Measurements from ENCODE around the gene FAM114A1.
A peak's percentile ranks its signal among the peaks of the same experiment; 100 is the strongest.

The FAM114A1 gene

DNA sequence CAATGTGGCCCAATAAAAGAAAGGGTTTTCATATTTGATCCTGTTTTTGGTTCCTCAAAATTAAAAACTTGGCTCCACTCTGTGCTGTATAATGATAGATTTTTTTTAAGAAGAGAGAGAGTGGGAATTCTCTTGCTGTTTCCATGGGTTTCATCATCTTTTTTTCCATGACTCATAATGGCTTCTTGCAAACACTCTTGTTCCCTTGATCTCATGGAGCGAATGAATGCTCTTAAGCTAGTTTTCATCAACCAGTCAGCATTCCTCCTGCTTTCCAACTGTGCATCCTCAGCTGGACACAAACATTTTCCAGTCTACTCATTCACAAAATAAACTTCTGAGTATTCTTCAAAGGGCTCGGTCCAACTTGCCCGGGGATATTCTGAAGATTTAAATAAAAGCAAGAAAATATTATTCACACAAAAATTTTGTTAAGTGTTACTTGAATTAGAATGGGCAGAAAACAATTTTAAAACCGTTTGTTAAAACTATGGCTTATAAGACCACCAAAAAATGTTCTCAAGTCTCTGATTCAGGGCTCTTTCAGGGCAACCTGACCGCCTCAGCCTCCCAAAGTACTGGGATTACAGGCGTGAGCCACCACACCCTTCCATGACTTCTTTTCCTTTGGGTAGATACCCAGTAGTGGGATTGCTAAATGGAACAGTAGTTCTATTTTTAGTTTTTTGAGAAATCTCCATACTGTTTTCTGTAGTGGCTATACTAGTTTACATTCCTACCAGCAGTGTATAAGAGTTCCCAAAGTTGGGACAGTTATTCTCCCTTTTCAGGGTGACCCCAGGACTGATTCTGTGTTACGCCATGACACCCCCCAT, 99.9 kb downstream of the FAM114A1 start:
- DNase-seq (ENCODE audit: low read depth), result peak; percentile 98

DNA sequence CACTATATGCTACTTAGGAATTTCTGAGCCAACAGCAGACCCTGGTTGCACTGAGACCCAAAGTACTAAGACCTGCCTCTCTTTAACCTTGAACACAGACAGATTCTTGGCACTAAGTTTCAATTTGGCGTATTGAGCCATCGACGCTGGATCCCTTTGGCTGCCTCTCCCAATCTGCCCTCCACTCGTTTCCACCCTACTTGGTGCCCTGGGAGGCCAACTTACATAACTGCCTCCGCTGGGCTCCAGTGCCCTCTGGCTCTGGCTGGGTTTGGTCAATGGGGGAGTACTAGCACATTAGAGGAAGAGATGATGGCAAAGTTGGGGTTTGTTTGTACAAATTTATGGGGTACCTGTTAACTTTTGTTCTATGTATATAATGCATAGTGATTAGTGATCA, 101.1 kb downstream of the FAM114A1 start:
- no peak for DNase-seq (ENCODE audit: low read depth)

DNA sequence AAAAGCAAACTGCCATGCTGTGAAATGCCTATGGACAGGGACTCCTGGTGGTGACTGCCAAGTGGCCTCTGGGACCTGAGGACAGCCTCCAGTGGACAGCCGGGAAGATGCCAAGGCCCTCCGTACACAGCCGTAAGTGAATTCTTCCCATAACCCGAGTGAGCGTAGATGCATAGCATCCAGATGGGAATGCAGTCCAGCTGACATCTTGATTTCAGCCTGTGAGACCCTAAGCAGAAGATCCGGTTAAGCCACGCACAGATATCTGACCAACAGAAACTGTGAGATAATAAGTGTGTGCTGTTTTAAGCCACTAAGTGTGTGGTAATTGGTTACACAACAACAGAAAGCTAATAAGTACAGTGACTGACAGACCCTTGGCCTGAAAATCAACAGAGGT, 108.7 kb downstream of the FAM114A1 start:
- peak; percentile 28 for DNase-seq (ENCODE audit: low read depth)

DNA sequence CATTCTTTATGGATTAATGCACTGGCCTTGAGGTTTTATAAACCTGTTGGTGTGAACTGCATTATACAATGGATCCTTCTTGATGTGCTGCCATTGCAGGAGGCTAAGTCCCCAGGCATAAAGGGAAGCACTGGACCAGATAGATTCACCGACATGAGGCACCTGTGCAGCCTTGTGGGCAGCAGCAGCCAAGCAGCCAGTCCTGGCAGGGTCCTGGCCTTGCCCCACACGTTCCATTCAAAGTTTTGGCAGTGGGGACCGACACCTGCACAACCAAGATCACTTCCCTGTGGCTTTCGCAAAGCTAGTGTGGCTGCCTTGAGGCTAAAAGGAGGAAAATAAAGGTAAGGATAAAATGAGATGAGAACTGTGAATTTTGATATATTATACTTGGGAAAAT, 111.5 kb downstream of the FAM114A1 start:
- DNase-seq (ENCODE audit: low read depth), result no peak

DNA sequence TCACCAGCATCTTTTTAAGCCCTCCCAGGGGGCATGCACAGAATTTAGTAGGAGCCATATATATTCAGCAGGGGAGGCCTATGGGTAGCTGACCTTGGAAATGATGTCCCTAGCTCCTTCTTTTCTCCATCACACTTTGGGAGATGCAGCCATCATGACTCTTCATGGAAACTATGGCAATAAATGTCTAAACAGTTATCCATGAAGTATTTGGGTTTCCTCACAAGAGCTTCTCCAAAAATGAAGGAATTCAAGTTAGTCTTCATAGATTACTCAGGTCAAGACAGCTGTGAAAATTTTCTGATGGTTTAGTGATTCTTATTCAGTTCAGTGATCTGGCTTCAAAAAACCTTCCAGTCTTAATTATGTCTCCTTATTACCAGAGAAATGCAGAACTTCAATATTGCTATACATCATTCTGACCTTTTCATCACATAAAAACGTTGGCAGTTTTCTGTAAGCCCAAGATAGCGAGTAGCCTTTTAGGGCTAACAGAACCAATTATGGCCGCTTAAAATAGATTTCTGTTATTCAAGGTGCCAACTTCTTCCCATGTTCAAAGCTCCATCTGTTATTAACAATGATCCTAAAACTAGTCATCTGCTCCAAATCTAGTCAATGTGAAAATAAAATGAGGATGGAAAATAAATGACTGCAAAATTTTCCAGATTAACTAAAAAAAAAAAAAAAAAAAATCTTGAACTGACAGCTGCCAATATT, 112.1 kb downstream of the FAM114A1 start:
- no peak for DNase-seq (ENCODE audit: low read depth)

DNA sequence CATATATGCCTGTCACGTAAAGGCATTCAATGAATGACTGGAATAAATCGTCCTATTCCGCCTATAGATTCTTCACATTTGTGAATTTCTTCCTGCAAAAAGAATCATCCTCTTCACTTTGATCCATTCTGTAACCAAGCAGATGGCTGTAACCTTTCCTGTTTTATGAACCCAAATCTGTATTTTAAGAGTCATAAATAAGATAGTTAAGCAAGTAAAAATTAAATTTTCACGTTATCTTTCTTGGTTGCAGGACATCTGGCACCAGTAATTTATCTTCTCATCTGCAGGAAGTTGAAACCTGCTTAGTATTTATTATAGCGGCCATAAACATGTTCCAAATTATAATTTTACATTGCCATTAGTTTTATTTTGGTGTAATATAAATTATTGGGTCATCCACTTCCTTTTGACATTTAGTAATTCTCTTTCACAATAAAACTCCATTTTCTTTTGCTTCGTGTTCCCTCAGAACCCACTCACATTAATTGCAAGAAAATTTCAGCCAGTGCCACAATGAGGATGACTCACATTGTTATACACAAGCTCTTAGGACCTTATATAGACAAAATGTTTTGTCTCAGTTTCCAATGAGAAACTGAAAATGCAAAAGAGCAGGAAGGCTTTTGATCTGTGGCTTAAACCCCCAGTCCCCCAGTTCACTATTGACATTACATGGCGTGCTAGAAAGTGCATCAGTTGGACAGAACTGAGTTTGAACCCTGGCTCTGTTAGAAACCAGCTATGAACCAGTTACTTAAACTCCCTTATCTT, 113.5 kb downstream of the FAM114A1 start:
- DNase-seq (ENCODE audit: low read depth), result peak; percentile 92

DNA sequence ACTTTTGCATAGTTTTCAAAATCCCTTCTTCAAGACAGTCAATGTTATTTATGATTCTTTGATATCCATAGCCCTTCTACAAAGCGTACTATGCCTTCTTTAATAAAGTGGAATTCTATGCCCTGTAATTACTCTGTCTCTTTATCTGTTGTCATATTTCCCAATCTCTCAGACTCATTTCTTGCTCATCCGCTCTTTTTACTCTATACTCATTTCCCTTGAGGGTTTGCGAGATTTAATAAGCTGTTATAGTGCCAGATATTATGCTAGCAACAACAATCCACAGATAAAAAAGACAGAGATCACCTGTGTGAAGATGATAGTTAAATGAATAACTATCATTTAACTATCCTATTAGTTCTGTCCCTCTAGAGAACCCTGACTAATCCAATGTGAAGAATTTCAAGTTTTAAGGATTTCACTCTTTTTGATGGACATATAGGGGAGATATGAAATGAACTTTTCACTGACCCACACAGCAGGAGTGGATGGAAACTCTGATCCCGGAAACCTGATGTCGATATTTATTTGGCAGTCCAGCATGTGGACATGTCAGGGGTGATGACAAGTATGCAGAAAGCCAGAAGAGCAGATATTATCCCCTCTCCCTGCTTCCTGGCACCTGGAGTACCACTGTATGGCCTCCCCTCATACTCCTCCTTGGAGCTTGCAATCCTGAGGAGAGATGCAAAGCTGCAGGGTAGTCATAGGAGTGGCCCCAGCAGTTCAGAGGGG, 114.9 kb downstream of the FAM114A1 start:
- DNase-seq (ENCODE audit: low read depth), result peak; percentile 68

DNA sequence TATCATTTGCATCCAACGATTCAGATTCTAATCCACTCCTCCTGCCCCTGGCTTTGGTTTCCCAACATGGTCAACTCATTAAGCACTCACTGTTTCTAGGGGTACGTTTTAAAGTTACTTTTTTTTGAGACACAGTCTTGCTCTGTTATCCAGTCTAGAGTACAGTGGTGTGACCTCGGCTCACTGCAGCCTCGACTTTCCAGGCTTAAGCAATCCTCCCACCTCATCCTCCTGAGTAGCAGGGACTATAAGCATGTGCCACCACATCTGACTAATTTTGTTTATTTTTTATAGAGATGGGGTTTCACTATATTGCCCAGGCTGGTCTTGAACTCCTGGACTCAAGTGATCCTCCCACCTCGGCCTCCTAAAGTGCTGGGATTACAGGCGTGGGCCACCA, 115.7 kb downstream of the FAM114A1 start:
- peak; percentile 15 for DNase-seq (ENCODE audit: low read depth)

DNA sequence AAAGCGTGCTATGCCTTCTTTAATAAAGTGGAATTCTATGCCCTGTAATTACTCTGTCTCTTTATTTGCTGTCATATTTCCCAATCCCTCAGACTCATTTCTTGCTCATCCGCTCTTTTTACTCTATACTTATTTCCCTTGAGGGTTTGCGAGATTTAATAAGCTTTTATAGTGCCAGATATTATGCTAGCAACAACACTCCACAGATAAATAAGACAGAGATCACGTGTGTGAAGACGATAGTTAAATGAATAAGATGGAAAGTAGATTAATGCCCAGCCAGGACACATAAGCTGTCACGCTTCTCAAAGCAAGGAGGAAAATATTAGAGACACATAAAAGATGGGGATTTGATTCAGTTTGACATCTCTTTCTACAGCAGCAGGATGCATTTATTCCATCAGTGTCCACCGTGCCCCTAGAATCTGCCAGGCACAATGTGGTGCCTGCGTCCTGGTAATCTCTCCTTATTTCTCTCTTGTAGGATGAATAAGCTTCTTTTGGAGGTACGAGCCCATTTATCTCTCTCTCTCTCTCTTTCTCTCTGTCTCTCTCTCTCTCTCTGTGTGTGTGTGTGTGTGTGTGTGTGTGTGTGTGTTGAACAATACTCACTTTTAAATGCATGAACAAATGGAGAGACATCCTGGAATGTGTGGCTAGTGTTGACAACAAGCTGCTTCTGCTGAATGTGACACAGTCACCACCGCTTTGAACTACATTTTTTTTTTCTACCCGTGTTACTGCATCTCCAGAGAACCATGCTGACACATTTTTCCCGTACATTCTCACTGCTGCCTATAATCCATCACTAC, 116.4 kb downstream of the FAM114A1 start:
- DNase-seq (ENCODE audit: low read depth), result peak; percentile 66

DNA sequence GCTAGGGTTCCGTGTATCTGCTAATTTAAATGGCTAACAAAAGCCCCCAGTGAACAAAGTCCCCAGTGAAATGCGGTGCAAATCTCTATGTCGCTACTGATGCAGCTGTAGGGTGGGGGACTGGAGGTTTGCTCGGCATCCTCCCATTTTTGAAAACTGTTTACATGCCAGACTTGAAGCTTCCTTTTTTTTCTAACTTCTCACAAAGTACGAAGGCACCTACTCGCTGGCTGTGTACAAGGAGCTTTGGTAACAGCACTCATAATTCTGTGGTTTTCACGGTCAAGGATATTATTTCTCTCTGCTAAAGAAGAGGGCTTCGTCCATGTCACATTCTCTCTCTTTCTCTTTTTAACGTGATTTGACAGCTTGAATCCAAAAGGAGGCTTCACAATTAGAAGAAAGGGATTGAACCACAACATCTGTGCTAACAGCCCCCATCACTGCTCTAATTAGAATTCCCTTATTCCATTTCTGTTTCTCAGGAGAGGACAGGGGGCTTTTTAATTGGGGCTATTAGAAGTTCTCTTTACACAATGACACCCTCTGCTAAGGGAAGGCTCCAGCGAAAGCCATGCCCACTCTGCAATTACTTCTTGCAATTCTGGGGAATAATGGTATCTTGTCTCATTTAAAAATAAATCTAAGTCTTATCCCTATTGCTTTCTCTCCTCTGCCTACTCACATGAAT, 117.9 kb downstream of the FAM114A1 start:
- peak; percentile 31 for DNase-seq (ENCODE audit: low read depth)

DNA sequence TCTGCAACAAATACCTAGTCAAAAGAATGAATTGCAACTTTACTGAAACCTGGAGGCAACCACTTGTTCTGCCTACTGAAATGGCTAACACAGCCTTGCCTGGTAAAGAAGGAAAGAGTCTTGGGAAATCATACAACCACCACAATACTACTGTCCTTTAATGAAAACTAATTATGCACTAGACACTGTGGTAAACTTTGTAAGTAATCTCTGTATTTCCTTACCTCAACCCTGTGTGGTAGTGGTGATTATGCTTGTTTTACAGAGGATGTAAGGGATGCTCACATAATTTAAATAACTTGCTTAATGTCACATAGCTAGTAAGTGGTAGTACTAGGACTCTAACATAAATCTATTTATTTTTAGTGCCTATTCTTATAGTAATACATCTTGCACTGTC, 119.9 kb downstream of the FAM114A1 start:
- DNase-seq (ENCODE audit: low read depth), result no peak

DNA sequence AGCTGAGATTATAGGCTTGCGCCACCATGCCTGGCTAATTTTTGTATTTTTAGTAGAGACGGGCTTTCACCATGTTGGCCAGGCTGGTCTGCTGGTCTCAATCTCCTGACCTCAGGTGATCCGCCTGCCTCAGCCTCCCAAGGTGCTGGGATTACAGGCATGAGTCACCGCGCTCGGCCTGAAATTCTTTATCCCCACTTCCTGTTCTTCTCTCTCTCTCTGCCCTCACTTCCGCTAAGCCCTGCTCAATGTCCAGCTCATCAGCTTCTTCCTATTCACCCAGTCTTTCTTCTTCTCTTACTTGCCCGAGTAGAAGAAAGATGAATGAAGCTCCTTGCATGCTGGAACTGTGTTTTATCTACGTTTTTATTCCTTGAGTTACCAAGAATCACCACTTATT, 120.7 kb downstream of the FAM114A1 start:
- peak; percentile 74 for DNase-seq (ENCODE audit: low read depth)

DNA sequence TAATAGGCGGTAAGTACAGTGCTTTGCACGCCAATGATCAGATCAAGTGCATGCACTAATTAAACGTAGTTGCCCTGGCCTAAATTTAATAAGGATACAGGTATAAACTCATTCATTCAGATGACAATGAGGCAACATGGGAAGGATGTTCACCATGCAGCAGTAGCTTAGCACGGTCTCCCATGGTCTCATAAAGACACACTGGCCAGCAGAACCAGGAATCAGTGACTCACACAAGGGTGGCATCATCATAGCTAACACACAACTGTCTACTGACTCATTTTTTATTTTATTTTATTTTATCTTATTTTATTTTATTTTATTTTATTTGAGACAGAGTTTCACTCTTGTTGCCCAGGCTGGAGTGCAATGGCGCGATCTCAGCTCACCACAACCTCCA, 121.9 kb downstream of the FAM114A1 start:
- peak; percentile 42 for DNase-seq (ENCODE audit: low read depth)

DNA sequence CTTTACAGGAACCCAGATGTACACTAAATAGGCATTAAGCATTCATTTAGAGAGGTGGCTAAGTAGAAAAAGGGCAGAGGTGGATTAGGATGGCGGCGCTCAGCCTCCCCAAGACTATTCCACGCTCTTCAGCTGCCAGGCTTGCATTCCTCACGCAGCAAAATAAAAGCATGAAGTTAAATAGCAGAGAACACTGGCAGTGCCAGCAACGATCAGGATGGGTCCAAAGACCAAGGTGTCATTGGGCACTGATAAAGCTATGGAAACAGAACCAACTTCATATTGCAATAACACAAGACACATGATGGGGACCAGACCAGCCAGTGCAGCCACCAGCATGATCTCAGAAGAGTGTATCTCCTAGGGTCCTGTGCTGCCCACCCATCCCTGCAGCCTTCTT, 122.6 kb downstream of the FAM114A1 start:
- no peak for DNase-seq (ENCODE audit: low read depth)

DNA sequence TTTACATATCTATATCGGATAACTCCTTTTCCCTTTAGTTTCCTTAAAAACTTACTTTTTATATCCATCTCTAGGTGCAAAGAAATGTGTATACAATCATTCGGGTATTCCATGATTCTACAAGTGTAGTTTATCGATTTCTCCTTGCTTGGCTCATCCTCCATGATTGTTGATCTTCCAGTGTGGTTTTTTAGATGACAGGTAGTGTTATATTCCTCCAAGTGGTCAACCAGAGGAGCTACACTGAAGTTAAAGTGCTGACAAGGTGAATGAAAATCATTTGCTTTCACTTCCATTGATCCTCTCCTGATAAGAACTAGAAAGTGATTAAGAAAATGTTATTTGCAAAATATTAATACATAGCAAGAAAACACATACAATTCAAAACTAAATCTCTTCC, 126.1 kb downstream of the FAM114A1 start:
- peak; percentile 7 for DNase-seq (ENCODE audit: low read depth)

DNA sequence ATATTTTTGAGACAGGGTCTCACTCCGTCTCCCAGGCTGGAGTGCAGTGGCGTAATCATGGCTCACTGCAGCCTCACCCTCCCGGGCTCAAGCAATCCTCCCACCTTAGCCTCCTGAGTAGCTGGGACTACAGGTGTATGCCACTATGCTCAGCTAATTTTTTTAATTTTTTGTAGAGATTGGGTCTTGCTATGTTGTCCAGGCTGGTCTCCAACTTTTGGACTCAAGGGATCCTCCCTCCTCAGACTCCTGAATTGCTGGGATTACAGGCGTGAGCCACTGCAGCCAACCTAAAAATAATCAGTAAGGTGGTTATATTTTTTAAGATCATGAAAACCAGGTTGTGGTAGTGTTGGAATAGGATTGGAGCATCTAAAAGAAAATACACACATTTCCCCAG, 126.5 kb downstream of the FAM114A1 start:
- no peak for DNase-seq (ENCODE audit: low read depth)

Measured in amniotic epithelial cell (primary cell).